GM20000 (cell line): Measurements from ENCODE around the gene PLOD1.

Experiments used
- DNase-seq: peaks from one replicate; pipeline ENCODE4 v3.0.0; 2012; ENCODE audit warnings: low spot score
- CTCF ChIP-seq: IDR thresholded peaks from 2 replicates; pipeline ENCODE4 v1.5.1; 2012; ENCODE audit warnings: mild to moderate bottlenecking, control low read depth; ENCODE audit errors: extremely low read depth, missing control alignments

The PLOD1 gene

GRCh38 chr1:11960715-11961114 lies 26.2 kb downstream of the PLOD1 start:
- TF ChIP-seq CTCF = no peak
- DNase-seq = no peak

- no peak for TF ChIP-seq CTCF
- no peak for DNase-seq
Measured at GRCh38 chr1:11961230-11961629, 26.7 kb downstream of the PLOD1 start.

GRCh38 chr1:11963622-11964021 lies 29.1 kb downstream of the PLOD1 start:
- DNase-seq = no peak
- TF ChIP-seq CTCF = no peak

GRCh38 chr1:11964656-11965055 lies 30.1 kb downstream of the PLOD1 start:
- DNase-seq = no peak
- TF ChIP-seq CTCF = no peak

GRCh38 chr1:11967028-11967547 lies 32.6 kb downstream of the PLOD1 start:
- peak; percentile 72 for DNase-seq
- peak; percentile 26 for TF ChIP-seq CTCF

GRCh38 chr1:11970441-11971185 lies 36.1 kb downstream of the PLOD1 start:
- no peak for TF ChIP-seq CTCF
- DNase-seq = no peak

GRCh38 chr1:11977625-11978024 lies 43.1 kb downstream of the PLOD1 start:
- TF ChIP-seq CTCF = no peak
- no peak for DNase-seq
